G401.6 (cell line): ENCODE results near the gene CALCOCO2.
A peak's percentile ranks its signal among the peaks of the same experiment; 100 is the strongest.
"Not testable (repeated sequence)": the region's sequence is repeated elsewhere in the genome, so short reads cannot be mapped to it uniquely, and the experiment has no call there.

Experiments
- FAIRE-seq: peaks from 2 replicates; lab custom pipeline; 2012; peaks lifted over from hg19 to GRCh38; lab: Jason Lieb, UNC

The CALCOCO2 gene

DNA sequence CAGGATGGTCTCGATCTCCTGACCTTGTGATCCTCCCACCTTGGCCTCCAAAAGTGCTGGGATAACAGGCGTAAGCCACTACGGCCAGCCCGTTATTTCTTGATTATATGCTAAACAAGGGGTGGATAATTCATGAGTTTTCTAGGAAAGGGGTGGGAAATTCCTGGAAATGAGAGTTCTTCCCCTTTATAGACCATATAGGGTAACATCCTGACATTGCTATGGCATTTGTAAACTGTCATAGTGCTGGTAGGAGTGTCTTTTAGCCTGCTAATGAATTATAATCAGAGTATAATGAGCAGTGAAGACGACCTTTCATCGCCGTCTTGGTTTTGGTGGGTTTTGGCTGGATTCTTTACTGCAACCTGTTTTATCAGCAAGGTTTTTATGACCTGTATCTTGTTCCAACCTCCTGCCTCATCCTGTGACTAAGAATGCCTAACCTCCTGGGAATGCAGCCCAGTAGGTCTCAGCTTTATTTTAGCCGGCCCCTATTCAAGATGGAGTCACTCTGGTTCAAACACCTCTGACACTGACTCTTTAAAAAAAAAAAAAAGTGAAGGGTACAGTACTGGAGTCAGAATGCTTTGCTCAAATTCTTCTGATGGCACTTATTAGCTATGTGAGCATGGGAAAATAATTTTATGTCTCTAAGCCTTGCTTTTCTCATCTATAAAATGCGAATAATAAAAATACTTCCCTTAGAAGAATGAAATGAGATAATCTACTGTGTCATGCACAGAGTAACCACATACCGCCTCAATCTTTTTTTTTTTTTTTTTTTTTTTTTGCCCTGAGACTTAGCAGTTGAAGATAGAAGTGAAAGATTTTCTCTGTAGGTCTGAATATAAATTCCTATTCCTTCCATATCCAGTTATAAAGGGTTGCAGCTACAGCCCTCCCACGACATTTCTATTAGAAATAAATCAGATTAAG lies 5.1 kb upstream of the CALCOCO2 start:
- no peak for FAIRE-seq

DNA sequence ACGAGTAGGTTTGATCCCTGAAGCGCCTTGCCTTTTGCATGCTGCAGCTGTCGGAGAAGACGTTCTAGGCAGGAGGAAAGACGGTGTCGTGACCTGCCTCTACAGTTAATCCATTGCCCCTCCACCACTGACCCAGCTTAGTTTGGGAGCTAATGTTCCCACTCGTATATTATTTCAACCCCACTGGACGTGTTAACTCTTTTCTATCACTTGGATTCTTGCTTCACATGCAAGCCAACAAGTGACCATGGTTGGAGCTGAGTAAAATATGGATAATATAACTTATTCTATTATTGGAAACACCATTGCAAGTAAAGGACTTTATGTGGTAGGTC lies 681 bp downstream of the CALCOCO2 start:
- FAIRE-seq = no peak

DNA sequence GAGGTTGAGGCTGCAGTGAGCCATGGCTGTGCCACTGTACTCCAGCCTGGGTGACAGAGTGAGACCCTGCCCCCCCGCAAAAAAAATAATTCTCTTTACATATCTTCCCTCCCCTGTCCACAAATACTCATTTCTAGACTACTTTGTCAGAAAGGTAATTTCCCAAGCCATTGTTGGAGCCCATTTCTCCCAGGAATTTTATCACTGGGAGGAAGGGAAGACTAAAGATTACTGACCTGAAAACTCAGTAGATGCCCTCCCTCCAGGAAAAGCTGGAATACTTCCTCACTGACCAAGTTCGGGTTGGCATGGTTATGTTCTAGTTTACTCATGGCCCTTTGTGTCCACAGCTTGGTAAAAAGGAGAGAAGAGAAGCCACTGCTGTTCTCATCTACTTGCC lies 4.1 kb downstream of the CALCOCO2 start:
- FAIRE-seq = no peak

DNA sequence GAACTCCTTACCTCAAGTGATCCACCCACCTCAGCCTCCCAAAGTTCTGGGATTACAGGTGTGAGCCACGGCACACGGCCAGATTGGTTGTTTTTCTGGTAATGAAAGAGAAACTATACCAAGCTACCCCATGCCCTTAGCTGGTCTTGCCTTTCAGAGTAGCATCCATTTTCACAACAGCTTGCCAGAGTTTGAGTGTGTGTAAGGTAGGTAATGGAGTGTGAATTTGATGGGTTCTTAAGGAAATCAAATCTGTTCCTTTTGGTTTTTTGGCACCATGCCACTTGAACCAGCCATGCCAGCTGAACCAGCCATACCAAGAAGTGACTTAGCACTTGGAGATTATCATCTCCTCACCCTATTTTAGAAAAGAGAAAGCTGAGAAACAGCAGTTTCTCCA lies 5.1 kb downstream of the CALCOCO2 start:
- no peak for FAIRE-seq

DNA sequence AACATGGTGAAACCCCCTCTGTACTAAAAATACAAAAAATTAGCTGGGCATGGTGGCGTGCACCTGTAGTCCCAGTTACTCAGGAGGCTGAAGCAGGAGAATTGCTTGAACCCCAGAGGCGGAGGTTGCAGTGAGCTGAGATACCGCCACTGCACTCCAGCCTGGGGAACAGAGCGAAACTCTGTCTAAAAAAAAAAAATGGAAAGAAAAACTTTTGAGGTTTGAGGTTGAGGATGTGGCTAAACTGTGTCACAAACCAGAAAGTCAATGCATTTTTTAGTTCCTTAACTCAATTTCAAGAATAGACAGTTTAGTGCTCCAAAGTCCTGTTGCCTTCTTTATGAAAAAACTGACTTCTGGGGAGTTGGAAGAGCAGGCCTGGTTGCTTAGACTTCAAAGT lies 6.6 kb downstream of the CALCOCO2 start:
- not testable (repeated sequence) for FAIRE-seq

DNA sequence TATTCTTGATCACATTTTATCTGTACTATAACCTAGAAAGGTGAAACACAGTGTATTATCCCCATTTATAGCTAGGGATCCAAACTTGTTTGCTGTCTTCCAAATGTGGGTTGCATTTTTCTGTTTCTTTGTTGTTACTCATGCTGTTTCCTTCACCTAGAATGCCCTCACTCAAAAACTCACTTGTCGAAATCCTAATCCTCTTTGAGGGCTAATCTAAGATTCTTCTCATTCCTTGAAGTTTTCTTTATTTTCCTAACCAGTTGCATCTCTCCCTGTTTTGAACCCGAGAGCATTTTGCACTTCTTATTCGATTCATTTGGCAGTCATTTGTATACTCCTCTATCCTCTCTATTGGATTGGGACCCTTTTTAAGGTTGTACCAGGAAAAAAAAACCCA lies 9.6 kb downstream of the CALCOCO2 start:
- peak; percentile 94 for FAIRE-seq

DNA sequence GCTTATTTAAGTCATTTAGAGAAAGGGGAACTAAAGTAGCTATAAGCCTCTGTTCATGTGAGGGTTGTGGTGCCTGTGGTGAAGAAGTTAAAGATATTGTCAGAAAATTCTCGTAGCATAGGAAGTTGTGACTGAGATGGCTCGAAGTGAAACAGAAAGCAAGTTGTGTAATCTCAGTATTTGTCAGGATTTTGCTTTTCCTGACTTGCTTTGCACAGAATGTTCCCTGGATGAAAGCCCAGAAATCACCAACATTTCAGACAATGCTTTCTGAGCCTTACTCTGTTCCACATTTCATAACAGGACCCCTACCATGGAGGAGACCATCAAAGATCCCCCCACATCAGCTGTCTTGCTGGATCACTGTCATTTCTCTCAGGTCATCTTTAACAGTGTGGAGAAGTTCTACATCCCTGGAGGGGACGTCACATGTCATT lies 10.6 kb downstream of the CALCOCO2 start:
- FAIRE-seq = no peak

DNA sequence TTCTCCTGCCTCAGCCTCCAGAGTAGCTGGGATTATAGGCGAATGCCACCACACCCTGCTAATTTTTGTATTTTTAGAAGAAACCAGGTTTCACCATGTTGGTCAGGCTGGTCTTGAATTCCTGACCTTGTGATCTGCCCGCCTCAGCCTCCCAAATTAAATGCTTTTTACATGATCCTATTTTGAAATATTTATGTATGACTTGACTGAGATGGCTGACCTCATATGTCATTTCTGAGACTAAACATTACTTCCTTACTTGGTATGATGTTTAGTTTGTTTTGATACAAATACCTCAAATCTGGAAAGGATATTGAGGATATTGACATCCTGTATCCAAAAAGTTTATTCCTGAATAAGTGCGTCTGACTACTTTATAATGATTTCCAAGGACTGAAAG lies 11.9 kb downstream of the CALCOCO2 start:
- no peak for FAIRE-seq

DNA sequence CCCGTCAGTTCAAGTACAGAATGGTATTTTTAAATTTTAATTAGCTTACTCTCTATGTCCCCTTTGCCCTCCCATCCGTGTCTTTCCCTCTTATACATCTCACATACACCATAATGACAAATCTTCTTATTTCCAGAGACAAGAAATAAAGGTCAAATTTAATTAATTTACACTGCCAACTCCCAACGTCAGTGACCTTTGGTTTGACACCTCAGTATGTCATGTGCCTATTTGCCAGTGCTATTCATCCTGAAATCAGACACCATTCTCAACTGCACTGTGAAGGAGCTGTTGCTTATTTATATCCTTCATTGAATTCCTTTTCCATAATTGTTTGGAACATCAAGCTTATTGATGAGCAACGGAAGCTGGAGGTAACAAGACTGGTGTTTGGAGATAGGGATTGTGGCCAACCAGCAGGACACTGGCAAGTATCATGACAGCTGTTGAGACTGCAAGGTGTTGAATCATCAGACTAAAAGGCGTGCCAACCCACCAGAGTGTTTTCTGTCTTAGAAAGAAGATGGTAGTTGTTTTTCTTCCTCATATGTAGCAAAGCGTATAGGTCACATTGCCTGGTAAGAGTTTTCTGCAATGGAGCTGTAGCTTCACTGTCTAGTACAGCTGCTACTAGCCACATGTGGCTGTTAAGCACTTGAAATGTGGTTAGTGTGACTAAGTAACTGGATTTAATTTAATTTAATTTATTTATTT lies 12.5 kb downstream of the CALCOCO2 start:
- no peak for FAIRE-seq

DNA sequence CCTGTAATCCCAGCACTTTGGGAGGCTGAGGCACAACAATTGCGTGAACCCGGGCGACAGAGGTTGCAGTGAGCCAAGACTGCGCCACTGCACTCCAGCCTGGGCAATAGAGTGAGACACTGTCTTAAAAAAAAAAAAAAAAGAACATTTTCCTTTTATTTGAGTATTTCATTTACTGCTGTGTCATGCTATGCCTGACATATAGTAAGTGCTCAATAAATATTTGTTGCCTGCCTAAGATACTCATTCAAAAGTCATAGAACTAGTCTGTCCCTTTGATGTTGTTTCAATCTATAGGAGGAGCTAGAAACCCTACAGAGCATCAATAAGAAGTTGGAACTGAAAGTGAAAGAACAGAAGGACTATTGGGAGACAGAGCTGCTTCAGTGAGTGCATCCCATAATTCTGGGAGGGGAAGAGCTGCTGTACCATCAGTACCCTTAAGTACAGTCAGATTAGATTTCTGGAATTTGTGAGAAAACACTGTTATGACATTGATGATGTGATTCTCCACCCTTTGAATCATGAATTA lies 20.0 kb downstream of the CALCOCO2 start:
- no peak for FAIRE-seq

DNA sequence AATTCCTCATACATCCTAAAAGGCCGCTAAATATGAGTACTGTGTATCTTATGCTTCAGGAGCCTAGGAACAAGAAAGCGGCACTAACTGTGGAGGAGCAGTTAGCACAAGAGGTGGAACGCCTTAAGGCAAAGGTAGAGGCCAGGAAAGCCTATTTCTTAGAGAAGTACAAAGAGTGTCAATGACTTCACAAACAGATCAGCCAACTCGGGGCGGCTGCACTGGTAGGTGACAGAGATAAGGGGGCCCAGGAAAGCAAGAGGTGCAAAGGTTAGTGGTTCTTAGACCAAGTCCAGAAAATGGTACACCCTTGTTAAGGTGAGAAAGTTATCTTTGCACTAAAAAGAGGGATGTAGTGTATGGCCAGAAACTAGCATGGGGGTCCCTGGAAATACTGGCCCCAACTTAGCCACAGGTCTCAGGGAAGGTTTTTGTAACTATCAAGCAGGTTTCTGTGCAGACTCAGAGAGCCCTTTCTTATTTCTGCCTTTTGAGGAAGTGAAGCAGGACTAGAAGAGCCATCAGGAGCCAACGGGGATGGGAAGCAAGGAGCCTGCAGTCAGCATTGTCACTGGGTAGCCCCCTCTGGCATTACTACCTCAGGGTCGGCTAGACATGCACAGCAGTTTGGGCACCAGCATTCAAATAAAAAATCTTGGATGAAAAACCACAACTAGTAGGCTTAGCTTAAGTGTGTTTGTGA lies 24.1 kb downstream of the CALCOCO2 start:
- FAIRE-seq = no peak

DNA sequence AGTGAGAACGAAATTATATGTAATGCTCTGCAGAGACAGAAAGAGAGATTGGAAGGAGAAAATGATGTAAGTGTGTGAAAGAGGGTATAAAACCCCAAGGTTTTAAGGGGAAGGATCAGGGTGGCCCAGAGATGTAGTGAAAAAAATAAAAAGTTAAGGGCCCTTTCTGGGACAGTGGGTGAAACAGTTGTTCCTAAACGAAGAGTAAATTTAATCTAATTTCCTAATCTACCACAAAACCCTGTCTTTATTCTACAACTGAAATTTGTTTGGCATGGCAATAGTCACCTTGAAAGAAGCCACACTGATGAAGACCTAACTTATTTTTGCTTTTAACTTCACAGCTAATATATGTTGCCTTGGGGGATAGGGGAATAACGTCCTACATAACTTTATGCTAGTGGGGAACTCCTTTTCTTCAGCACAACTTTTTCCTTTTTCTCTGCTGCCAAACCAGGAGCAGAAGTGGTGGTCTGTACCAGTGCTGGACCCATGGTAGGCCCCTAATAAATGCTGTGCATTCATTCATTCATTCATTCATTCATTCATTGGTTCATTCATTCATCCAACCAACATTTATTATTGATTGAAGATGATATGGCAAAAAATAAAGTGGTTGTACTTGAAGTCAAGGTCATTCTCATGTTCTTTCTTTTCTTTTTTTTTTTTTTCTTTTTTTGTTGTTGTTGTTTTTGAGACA lies 25.4 kb downstream of the CALCOCO2 start:
- FAIRE-seq = no peak

DNA sequence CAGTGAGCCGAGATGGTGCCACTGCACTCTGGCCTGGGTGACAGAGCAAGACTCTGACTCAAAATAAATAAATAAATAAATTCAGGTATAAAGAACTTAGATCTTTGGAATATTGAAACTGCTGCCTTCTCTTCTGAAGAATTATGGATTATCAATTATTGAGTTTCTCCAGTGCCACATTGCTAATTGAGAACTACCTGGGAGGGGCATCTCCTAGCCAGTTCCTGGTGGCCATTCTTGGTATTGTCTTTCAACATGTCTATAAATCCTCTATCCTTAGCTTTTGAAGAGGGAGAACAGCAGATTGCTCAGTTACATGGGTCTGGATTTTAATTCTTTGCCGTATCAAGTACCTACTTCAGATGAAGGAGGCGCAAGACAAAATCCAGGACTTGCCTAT lies 29.2 kb downstream of the CALCOCO2 start:
- FAIRE-seq = no peak

DNA sequence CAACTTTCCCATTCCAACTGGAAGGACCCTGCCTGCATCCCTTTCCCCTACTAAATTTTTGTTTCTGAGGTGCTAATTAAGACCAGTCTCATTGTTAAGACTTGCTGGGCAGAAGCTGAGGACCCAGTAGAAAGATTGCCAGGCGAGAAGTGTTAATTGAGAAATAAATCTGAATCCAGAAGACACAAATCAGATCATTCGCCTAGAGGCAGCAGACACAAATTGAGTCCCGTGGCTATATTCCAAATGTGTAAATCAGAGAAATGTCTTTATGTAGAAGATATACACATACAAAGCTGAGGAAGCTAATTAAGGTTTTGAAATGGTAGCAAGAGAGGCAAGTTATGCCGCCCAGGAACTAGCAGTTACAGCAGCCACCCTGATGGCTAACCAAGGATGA lies 29.6 kb downstream of the CALCOCO2 start:
- FAIRE-seq = no peak

DNA sequence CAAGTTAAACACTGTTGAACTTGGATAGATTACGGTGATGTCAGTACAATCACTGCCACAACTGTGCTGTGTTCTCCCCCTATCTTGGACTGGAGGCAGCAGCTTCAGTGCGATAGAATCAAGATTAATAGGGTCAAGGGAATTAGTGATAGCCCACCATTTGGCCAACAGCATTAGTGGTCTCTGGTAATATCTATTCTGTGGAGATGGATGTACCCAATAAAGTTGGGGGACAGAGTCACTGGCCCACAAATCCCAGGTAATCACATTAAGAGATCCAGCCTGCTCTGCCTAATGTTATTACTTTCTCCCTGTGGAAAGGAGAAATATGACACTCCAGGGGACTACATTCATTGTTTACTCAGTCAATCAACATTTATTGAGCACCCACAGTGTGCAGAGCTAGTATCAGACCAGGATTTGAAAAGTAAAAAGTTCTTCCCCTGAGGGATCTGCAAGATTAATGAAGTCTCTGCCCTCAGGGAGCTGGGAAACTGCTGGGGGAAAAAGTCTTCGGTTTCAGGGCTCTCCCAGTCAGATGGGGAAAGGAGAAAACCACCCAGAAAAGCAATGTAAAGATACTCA lies 38.2 kb downstream of the CALCOCO2 start:
- FAIRE-seq = no peak

DNA sequence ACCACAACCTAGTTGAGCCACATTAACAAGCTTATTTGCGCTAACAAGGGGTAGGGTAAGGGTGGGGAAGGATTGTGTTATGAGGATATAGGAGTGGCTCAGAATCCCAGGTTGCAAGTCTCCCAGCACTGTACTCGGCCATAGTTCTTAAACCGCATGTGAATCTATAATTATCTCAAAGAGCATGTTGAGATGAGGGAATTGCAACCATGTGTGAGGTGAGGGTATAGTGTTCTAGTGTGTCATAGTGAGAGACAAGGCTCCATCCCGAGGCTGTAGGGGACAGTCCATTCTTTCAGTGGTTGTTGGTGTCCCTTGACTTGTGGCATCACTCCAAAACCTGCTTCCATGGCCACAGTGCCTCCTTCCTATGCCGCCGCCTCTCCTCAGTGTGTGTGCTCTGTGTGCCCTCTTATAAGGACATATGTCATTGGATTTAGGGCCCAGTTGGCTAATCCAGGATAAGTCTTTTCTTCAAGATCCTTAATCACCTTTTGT lies 39.0 kb downstream of the CALCOCO2 start:
- FAIRE-seq = no peak

DNA sequence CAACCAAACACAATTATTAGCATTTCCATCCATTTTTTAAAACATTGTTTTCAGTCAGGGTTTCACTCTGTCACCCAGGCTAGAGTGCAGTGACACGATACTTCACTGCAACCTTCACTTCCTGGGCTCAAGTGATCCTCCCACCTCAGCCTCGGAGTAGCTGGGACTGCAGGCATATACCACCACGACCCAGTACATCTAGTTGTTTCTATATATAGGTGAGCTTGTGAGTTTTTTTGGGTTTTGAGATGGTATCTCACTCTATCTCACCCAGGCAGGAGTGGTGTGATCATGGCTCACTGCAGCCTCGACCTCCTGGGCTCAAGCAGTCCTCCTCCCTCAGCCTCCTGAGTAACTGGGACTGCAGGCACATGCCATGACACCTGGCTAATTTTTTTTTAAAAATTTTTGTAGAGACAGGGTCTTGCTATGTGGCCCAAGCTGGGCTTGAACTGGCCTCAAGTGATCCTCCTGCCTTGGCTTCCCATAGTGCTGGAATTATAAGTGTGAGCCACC lies 40.3 kb downstream of the CALCOCO2 start:
- no peak for FAIRE-seq

DNA sequence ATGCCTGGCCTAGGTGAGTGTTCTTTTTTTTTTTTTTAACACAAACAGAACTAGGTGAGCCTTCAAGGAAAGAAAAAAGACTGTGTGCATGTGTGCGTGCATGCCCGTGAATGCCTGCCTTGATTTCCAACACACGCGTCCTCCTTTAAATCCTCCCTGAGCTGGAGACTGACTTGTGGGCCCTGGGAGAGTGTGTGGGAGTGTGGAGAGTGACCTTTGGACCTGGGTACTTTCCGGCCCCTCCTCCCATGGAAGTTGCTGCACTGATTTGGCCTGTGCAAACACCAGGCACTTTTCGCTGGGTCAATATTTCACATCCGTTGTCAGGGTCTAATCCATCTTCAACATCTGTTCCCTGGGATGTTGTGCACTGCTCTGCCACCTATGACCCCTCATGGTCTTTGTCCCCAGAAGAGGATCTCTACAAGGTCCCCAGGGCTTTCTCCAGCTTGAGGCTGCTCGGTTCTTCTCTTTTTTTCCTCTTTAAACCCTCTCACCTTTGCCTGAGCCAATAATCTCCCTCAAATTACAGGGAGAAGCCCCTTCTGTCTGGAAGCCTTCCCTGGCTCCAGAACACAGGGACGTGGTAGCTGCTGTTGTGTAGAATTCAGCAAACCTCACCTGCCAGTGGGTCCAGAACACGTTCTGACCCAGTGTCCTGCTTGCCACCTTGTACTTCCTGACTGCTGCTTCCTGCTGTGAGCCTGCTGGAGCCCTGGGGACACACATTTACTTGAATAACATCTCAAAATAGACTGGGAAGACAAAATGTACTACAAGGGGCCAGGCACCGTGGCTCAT lies 40.9 kb downstream of the CALCOCO2 start:
- no peak for FAIRE-seq

DNA sequence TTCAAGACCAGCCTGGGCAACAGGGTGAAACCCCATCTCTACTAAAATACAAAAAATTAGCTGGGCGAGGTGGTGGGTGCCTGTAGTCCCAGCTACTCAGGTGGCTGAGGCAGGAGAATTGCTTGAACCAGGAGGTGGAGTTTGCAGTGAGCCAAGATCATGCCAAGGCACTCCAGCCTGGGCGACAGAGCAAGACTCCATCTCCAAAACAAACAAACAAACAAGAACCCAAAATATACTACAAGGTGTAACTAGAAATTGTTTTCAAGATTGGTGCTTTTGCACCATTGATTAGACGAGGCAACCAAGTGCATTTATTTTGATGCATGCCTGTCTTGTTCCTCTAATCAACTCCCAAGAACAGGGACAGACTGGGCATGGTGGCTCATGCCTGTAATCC lies 41.6 kb downstream of the CALCOCO2 start:
- not testable (repeated sequence) for FAIRE-seq

DNA sequence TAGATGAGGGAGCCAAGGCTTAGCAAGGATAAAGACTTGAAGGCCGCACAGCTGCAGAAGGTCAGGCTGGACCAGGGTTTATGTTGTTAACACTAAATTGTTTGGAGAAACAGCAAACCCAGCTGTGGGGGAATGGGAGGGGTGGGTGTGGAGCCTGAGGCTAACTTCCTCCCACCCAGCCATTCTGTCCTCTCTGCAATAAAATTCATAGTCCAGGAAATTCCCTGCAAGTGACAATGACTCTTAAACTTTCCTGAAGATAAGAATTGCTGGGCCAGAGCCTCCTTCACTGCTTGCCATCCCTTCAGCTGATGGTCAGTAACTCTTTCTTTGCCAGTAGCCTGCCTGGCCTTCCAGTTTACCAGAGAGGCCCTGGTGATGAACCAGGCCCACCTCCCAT lies 42.4 kb downstream of the CALCOCO2 start:
- FAIRE-seq = no peak
